GM12874 (cell line): ENCODE measurements around the gene BPI.

Experiments
- TF ChIP-seq, protein P1 (sequence below): IDR thresholded peaks from 2 replicates; pipeline ENCODE4 v1.5.1; 2011; ENCODE audit warnings: low read depth, mild to moderate bottlenecking, control low read depth, low read length, moderate library complexity; ENCODE audit not compliant: insufficient read depth

Gene BPI

GRCh38 chr20:38354227-38354626 is 50.3 kb downstream of the BPI start:
- TF ChIP-seq, protein P1, sequence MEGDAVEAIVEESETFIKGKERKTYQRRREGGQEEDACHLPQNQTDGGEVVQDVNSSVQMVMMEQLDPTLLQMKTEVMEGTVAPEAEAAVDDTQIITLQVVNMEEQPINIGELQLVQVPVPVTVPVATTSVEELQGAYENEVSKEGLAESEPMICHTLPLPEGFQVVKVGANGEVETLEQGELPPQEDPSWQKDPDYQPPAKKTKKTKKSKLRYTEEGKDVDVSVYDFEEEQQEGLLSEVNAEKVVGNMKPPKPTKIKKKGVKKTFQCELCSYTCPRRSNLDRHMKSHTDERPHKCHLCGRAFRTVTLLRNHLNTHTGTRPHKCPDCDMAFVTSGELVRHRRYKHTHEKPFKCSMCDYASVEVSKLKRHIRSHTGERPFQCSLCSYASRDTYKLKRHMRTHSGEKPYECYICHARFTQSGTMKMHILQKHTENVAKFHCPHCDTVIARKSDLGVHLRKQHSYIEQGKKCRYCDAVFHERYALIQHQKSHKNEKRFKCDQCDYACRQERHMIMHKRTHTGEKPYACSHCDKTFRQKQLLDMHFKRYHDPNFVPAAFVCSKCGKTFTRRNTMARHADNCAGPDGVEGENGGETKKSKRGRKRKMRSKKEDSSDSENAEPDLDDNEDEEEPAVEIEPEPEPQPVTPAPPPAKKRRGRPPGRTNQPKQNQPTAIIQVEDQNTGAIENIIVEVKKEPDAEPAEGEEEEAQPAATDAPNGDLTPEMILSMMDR: no peak

DNA sequence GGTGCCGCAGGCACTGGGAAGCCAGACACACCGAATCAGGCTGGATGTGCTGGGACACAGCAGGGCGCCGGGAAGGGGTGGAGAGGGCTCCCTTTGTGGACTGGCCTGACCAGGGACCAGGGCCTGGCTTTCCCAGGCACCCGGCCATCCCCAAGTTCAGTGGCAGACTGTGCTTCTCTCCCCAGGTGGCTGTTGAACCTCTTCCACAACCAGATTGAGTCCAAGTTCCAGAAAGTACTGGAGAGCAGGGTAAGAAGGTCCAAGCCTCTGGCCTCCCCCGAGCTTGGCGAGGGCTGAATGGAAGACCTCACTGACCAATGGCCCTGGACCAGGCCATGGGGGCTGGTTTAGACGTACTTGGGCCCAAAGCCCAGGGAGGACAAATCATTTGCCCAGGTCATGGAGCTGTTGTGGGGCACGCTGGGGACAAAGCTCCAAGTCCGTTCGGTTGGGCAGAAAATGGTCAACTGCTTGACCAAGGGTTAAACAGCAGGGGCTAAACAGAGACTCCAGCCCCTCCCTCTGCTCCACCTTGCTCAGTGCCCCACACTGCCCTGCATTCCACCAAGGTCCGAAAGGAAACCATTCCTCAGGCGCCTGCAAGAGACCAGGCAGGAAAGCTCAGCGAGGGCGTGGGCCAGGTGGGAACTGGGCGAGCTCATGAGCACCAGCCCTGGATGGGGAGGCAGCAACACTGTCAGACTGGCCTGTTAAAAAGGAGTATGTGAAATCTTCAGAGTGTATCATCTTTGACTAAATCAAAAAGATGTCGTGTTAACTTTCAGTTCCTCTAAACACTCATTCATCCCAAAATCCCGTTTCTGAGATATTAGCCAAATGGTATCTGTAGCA is 51.4 kb downstream of the BPI start:
- TF ChIP-seq, protein P1: no peak

DNA sequence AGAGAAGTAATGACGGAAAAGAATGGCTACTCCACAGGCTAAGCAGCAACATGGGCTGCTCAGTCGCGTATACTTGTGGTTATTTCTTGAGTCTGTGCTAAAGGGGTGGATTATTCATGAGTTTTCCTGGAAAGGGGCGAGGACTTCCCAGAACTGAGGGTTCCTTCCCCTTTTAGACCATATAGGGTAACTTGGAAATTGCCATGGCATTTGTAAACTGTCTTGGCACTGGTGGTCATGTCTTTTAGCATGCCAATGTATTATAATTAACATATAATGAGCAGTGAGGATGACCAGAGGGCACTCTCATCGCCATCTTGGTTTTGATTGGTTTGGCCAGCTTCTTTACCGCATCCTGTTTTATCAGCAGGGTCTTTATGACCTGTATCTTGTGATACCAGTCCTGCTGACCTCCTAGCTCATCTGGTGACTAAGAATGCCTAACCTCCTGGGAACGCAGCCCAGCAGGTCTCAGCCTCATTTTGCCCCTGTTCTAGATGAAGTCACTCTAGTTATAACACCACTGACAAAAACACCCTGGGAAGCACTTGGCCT is 53.8 kb downstream of the BPI start:
- TF ChIP-seq, protein P1: no peak

DNA sequence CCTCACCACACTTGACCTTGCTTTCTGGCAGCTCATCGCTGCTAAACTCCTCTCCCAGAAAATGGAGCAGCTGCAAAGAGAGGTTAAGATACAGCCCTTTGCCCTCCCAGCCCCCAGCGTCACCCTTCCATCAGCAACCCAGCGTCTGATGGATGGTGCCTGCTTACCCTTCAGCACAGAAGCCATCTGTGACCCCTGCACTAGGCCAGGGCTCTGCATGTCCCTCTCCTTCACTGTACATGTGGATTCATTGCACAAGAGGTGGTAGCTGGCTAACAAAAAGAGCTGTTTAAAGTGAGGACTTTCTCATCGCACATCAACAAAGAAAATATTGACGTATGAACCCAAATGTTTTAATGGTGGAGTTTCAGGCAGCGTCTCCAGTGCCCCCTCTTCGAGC is 54.6 kb downstream of the BPI start:
- TF ChIP-seq, protein P1: no peak

- TF ChIP-seq, protein P1: no peak
Observed at GRCh38 chr20:38363004-38363747, 59.2 kb downstream of the BPI start.

DNA sequence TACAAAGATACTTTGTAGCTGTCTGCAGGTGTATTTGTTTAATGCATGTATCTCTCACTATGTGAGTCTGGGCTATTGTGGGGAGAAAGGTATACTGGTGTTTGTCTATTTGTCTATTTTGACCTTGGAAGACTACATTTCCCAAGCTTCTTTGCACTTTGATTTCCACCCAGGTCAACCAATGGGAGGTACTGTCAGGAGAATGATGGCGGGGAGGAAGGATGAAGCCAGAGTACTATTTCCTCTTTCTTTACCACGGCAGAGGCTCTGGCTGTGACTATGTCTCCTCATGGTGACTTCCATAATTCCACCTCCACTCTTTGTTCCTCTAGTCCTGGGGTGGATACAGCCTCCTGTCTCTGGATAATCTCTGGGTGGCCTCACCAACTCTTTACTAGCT is 65.4 kb downstream of the BPI start:
- TF ChIP-seq, protein P1: no peak

DNA sequence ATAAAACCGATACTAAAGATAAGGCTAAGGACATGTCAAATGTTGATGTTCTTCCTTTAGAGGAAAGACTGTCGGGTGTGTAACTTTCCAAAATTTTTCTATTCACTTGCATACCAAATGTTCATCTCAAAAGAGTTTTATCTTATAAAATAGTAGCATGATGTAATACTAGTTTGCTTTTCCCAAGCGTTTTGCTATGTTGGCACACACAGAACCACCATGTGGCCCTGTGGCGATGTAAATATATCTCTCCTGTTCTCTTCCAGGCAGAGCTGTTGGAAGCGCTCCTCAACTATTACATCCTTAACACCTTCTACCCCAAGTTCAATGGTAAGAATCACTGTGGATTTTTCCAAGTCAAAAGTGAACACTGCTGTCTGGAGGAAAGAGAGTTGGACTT is 68.8 kb downstream of the BPI start:
- TF ChIP-seq, protein P1: no peak
